Tongue (tissue), 2 donors: ENCODE results near the gene BMP8A. TPM values are rescaled to one million over a fixed set of nuclear protein-coding genes. Genes with fewer than 3 reads are reported as not detected.
"Not testable (repeated sequence)": the region's sequence is repeated elsewhere in the genome, so short reads cannot be mapped to it uniquely, and the experiment has no call there.

Experiments used
- DNase-seq: peaks from one replicate; pipeline ENCODE4 v3.0.0-alpha.2; 2015
- total RNA-seq: library from RNA; depleted of rRNA; stranded (reverse); fragments of >200 nt; gene quantifications from one replicate; pipeline ENCODE4 v1.2.3, GENCODE V29; 2014

The BMP8A gene
- total RNA-seq, 1 donor from 2014 or later: 0.51 TPM

GRCh38 chr1:39527190-39527579 is 35.7 kb downstream of the BMP8A start:
- DNase-seq: not testable (repeated sequence)

GRCh38 chr1:39528082-39528481 is 36.6 kb downstream of the BMP8A start:
- no peak for DNase-seq

DNA sequence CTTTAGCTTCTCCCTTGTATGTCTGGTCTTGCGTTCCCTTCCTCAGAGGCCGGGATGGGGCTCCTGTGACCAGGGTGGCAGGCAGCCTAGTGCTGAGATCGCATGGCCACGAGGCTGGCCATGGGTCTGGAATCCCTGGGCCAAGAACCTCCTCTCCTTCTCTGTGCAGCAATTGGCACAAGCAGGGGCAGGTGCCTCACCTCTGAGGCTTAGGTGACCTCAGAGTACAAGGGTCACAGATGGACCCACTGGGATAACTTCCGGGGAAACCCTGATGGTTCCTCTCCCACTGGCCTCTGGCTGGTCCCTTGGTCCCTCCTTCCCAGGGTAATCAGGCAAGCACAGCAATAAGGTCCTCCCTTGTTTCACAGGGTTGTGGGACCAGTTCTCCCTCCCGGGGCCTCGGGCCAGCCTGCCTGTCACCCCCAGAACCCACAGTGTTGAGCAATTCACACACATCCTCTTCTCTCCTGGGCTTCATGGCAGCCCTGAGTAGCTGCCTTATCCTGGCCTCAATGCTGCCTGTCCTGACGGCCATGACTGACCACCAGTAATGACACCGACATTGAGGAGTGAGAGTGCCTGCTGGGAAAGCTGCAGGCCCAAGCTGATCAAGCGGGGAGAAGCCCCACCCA is 38.6 kb downstream of the BMP8A start:
- DNase-seq: no peak

DNA sequence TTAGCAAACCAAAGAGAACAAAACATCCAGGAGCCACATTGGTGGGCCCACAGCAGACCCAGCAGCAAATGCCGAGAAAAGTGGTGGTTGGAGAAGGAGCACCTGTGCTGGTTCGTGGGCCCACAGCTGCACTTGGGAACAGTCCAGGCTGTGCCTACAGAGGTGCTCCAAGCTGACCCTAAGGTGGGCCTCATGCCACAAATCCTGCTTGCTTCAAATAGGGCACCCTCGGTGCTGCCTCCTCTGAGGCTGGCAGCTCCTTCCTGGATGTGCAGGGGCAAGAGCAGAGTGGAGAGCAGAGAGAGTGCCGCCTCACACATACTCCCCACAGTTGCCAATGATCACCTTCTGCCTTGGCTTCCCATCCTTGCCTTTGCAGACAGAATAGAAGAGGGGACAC is 40.1 kb downstream of the BMP8A start:
- no peak for DNase-seq

DNA sequence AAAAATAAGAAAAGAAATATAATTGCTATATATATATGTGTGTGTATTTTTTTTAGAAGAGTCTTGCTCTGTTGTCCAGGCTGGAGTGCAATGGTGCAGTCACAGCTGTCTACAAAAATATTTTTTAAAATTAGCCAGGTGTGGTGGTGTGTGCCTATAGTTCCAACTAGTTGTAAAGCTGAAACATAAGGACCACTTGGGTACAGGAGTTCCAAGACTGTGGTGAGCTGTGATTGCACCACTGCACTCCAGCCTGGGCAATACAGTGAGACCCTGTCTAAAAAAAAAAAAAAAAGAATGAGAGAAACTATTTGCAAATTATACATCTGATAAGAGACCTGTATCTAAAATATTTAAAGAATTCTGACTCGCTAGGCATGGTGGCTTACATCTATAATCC is 42.0 kb downstream of the BMP8A start:
- DNase-seq: no peak

DNA sequence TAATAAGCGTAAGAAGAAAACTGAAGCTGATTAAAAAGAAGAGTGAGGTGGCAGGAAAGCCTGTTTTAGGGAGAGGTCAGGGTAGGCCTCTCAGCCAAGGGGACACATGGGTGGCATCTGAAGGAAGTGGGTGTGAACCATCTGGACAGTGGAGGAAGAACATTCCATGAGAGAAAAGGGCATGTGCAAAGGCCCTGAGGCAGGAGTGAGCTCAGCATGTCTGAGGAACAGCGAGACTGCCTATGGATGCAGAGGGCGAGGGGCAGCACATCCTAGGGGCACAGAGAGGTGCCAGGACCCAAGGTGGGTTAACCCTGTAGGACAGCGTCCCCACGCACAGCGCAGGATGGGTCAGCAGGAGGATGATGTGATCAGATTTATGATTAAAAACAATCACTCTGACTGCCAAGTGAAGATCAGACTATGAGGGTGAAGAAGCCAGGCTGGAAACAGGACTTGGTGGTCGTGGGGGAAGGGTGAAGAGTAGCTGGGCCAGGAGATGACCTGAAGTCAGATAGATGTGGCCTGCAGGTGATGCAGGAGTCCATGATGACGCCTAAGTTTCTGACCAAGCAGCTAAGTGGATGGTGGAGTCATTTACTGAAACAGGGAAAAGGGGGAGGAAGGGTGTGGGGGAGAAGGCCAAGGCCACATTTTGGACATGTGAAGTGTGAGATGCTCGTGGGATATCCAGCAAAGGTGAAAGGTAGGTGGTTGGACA is 47.3 kb downstream of the BMP8A start:
- no peak for DNase-seq

GRCh38 chr1:39539252-39539790 is 47.9 kb downstream of the BMP8A start:
- peak; percentile 77 for DNase-seq

GRCh38 chr1:39540504-39541031 is 49.1 kb downstream of the BMP8A start:
- DNase-seq: no peak

GRCh38 chr1:39542924-39543323 is 51.5 kb downstream of the BMP8A start:
- no peak for DNase-seq

- no peak for DNase-seq
Measured at GRCh38 chr1:39544327-39544726, 52.9 kb downstream of the BMP8A start.

DNA sequence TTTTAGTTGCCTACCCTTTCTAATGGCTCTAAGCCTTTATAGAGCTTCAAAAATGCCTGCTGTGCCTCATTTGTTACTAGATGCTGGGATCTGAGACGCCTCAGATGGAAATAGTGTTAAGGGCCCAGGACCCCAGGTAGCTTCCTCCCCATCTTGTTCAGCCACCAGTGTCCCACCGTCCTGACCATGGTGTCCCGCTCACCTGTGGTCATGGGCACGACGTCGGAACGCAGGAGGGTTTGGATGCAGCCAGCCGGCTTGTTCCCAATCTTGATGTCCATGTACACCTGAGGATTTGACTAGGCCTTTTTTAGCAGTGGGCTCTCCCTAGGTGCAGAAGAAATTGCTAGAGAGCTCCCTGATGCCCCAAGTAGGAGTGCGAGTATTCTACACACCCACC is 54.1 kb downstream of the BMP8A start:
- no peak for DNase-seq

- DNase-seq: no peak
Measured at GRCh38 chr1:39554277-39554676, 62.8 kb downstream of the BMP8A start.

DNA sequence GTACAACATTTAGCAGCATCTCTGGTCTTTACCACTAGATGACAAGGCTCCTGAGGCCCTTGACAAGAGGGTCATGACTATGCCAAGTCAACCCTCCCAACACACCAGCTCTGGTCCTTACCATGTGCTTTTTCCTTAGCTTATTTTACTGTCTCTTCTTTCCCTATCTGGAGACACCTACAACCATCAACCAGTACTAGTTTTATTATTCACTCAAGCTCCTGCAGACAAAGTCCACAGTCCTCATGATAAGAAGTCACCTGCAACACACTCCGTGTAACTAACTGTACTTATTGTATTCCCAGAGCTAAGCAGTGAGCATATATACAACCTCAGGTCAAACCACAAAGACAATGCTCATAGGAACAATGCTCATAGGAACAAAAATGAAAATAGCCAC is 69.8 kb downstream of the BMP8A start:
- no peak for DNase-seq

DNA sequence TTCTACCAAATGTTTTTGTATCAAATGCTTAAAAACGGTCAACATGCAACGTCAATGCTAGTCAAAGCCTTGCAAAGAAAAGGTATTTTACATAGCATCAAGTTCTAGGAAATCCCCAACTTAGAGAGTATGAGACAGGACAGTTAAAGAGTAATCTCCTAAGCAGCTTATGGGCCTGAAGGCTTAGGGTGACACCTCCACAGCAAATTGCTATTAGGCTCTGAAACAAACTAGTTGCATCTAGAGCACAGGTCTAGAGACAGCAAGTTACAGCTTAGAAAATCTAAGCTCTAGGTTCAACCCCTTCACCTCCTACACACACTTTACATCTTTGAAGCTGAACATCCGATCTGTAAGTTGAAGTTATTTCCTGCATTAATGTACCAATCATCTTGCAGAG is 71.5 kb downstream of the BMP8A start:
- DNase-seq: no peak

DNA sequence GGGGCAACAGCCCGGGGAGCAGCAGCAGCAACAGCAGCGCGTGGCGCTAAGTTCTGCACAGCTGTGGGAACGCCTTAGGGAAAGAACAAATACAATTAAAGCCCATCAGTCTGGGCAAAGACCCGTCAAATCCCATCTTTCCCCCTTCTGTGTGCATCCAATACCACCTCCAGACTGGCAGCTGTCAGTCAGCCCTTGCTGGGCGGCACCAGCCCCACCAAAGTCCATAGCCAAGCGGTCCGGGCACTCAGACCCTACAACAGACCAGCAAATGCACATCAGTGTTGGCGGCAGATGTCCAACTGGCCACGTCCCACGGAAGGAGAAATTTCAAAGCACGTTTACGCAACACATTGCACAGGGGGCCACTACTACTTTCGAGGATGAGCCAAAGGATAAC is 72.2 kb downstream of the BMP8A start:
- no peak for DNase-seq

DNA sequence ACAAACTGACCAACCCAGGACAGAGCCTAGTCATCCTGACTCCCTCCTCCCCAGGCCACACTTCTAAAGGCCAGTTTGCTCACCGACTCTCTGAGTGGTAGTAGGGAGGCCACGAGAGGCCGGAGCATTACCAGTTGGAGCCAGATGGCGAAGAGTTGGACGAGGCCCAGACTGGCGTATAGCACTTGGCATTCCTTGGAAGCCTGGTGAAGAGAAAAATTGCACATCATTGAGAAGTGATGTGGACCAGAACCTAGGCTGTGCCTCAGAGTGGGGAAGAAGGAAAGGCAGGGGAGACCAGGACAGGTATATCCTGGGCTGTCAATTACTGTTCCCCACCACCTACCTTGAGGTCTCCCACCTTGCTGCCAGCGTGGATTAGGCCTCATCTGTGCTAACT is 72.9 kb downstream of the BMP8A start:
- DNase-seq: no peak

- no peak for DNase-seq
Measured at GRCh38 chr1:39564941-39565340, 73.5 kb downstream of the BMP8A start.

DNA sequence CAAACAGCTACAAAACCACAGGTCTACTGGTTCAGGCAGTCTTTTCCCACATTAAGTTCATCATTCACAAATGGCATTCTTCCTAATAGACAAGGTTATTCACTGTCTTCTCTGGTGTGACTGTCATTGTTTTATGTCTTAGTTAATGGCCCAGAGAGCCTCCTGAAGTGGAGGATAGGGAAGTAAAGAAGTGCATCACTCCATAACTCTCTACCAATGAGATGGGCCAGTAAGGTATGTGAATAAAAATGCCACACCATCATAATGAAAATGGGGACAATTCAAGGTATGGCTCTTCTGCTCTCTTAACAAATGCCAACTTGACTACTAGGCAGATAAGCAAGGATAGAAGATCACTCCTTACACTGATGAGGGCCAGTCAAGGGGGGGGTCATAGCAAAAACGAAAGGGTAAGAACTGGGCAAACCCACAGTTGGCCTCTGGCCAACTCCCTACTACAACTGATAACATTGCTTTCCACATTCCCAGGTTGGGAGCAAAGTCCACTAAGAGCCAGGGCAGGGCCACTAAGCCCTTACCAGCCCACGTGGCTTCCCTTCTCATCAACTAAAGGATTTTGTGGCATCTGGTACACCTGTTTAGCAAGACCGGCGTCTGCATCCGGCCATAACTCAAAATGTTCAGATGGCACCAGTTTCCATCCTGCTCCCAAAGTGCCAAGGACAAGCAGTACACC is 75.2 kb downstream of the BMP8A start:
- DNase-seq: no peak

GRCh38 chr1:39567302-39567701 is 75.9 kb downstream of the BMP8A start:
- no peak for DNase-seq

- no peak for DNase-seq
Measured at GRCh38 chr1:39568208-39568607, 76.8 kb downstream of the BMP8A start.

DNA sequence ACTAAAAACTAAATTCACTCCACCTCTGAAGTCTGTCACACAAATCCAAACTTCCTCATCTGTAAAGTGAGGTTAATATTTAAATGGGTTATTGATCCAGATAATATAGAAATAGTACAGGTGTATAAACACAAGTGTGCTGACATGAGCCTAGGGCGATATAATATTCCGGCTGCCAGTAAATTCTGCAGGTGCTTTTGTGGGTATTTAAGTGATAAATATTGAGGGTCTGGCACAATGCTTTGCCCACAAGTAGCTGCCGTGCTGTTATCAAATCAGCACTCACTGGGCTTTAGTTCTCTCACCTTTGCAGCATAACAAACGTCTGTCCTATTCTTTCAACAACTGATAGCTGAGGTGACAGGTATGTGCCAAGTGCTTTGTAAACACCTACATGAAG is 77.6 kb downstream of the BMP8A start:
- DNase-seq: no peak

GRCh38 chr1:39570477-39571177 is 79.2 kb downstream of the BMP8A start:
- no peak for DNase-seq

GRCh38 chr1:39571178-39571483 is 79.7 kb downstream of the BMP8A start:
- no peak for DNase-seq
